Heart right ventricle (tissue), 16 donors: Measurements from ENCODE around the gene CDK14. TPM values are rescaled to one million over a fixed set of nuclear protein-coding genes. Genes with fewer than 3 reads are reported as not detected.

Experiments
- ATAC-seq, 8 donors: fragments of 200-7000 bp; cut with Tn5 transposase; one replicate each; pipeline ENCODE4 v1.9.1; 2020; ENCODE audit warnings: mild to moderate bottlenecking in 8 of 8, moderate library complexity in 8 of 8, moderate number of reproducible peaks in 1 of 8
- DNase-seq, 2 donors: peaks; one replicate each; pipeline ENCODE4 v3.0.0-alpha.2; 2020
- H3K27ac ChIP-seq, 10 donors: fragments of 200-600 bp; sonication (generic) in 2 of 10; one replicate each; pipeline versions ENCODE4 v1.5.0 to v1.8.0; 2020 to 2022; ENCODE audit warnings: mild to moderate bottlenecking in 3 of 10
- H3K27me3 ChIP-seq, 7 donors: fragments of 200-600 bp; one replicate each; pipeline ENCODE4 v1.8.0; 2021 to 2022; ENCODE audit warnings: mild to moderate bottlenecking in 2 of 7
- H3K36me3 ChIP-seq, 9 donors: fragments of 200-600 bp; sonication (generic) in 1 of 9; one replicate each; pipeline versions ENCODE4 v1.5.0 to v1.8.0; 2020 to 2022; ENCODE audit warnings: mild to moderate bottlenecking in 2 of 9
- H3K4me1 ChIP-seq, 9 donors: fragments of 200-600 bp; sonication (generic) in 1 of 9; one replicate each; pipeline versions ENCODE4 v1.5.0 to v1.8.0; 2020 to 2022; ENCODE audit warnings: mild to moderate bottlenecking in 4 of 9
- H3K4me3 ChIP-seq, 10 donors: fragments of 200-600 bp; sonication (generic) in 2 of 10; one replicate each; pipeline versions ENCODE4 v1.5.0 to v1.8.0; 2020 to 2022; ENCODE audit warnings: mild to moderate bottlenecking in 7 of 10, moderate library complexity in 2 of 10
- H3K9me3 ChIP-seq, 11 donors: fragments of 200-600 bp in 10 of 11; sonication (generic) in 2 of 11; one replicate each; pipeline versions ENCODE4 v1.5.0 to v1.8.0; 2013 to 2022; ENCODE audit warnings: mild to moderate bottlenecking in 2 of 11, control low read depth in 1 of 11, moderate library complexity in 1 of 11
- CTCF ChIP-seq, 9 donors: fragments of 200-600 bp; sonication (generic) in 2 of 9; IDR thresholded peaks; one replicate each; pipeline versions ENCODE4 v1.5.0 to v1.8.0; 2021 to 2022; ENCODE audit warnings: antibody characterized with exemption in 9 of 9, mild to moderate bottlenecking in 5 of 9, moderate library complexity in 1 of 9
- WGBS, 2 donors: extraction: QIAGEN DNeasy Blood & Tissue Kit; methylation state at CpG; one replicate each; pipeline ENCODE4 v1.1.7; 2013; ENCODE audit warnings: inconsistent platforms in 1 of 2; 5-methylcytosine and 5-hydroxymethylcytosine counted together
- intact Hi-C, 10 donors: fragments of 100-400 bp; cut with DNase I; formaldehyde crosslinking; loops; one replicate each; pipeline versions ENCODE4 v1.11.1 to v1.14.2; 2022
- polyA plus RNA-seq, 2 donors: library from polyadenylated mRNA; stranded (reverse); fragments of 200-250 nt; gene quantifications; one replicate each; pipeline ENCODE4 v1.2.3, GENCODE V29; 2013
- total RNA-seq, 10 donors: library from RNA; stranded (reverse); fragmentation: NEBNext Ultra II Directional in 3 of 10; extraction: Animal tissue kit (Norgen Biotek cat#: 25700) in 3 of 10; gene quantifications; one replicate each; pipeline versions ENCODE4 v1.2.1 to v1.2.4, GENCODE V29; 2021 to 2023
- donor health status: Arrhythmogenic right ventricular cardiomyopathy.
- donor health status: ischemic (EF 13 %, LVEDD 7.1; RV severe dilation, severe dysfunction).
- donor health status: healthy with polysubstance abuse.
- donor health status: DM: no; HTN: yes; CAD: no.
- donor health status: DM: no; HTN: no; CAD: no.
- donor health status: ischemic (EF 25% LVEDD 6.9; RV normal size, moderate dysfunction).
- donor health status: ischemic (EF 25% LVEDD 5.7; RV mildly dilated, moderate dysfunction).
- donor health status: healthy.
- donor health status: DM: yes; HTN: yes; CAD: no.
- donor health status: Ischemic cardiomyopathy.
- donor health status: ischemic (EF 35%, LVEDD 5.7; RV mildly dilated, moderate dysfunction).
- donor health status: nonischemic (EF 11% LVEDD 7.7; RV severe dilation, severe dysfunction).
- donor health status: DM: yes; HTN: yes; CAD: no.
- donor health status: PGD.
- donor health status: ischemic (EF 29% LVEDD 5.4; RV normal size, mild dysfunction).
- donor health status: nonischemic (EF 23%, LVEDD 6.1; RV moderate dilation, normal function).

CDK14 gene
- total and polyA plus RNA-seq, 12 donors, result 3.9 to 36.5 (median 21.4) TPM

DNA sequence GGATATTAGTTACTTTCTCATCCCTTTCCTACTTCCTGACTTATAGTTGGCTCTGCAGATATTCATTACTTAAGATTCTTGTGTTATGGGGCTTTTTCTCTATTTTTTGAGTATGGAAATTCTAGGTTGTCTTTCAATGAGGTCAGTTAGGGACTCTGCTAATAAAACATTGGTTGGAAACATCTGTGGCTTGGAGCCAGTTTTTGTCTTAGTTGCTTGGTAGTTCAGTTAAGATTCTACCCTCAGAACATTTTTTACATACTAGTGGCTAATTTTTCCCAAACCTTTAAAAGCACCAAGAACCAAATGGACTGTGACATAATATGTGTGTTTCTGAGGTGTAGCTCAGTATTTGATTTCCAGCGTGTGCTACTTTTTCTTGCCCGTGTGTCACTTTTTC lies 362.5 kb downstream of the CDK14 start:
- ATAC-seq (peak in 2 of 8 donors; percentile 33 to 37), DNase-seq (peak in 1 of 2 donors; percentile 13)
- H3K4me1 ChIP-seq, result peaks cover 0 to 18% (median 5%) of the 10 kb centered on the region in 9 donors
- peaks cover 0 to 9% (median 0%) of the 10 kb centered on the region in 9 donors for H3K36me3 ChIP-seq
- H3K4me3 ChIP-seq, result no peak overlapping the region
- intact Hi-C loops, result no loop called here
- 76 to 85% methylated on average over 2 of the region's 2 CpGs for WGBS, 2 donors
- H3K27ac ChIP-seq, result no peak overlapping the region
- TF ChIP-seq CTCF (IDR thresholded peaks at IDR 0.05), result no peak
- no peaks in the 10 kb centered on the region for H3K9me3 ChIP-seq
- H3K27me3 ChIP-seq, result no peaks in the 10 kb centered on the region

DNA sequence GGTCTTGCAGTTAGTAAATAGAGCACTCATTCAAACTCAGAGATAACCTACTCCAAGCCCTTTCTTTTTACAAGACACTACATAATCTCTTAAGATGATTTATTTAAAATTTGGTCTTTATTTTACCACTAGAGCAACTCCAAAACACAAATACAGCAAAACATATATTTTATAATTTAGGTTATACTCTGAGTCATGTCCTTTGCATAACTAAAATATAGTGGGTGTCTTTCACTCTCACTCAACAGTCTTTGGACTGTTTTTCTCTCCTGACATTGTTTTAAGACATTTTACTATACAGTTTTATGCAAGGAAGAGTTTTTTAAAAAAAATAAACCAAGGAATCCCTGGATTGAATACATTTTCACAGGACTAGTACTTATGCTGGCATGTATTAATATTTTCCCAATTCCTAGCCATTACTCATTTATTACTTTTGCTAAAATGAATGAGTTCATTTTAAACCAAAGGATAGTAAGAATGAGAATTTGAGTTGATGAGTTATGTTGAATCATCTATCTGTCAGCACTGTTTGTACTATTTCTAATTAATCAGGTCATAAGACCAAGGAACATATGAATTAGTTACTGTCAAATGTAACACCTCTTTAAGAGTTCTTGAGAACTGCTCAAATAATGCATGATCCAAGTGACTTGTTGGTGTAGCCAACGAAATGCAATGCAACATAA lies 365.1 kb downstream of the CDK14 start:
- Histone ChIP-seq H3K27me3 (no peaks in the 10 kb centered on the region), H3K4me1 (peaks cover 0 to 17% (median 5%) of the 10 kb centered on the region in 9 donors), H3K9me3 (no peaks in the 10 kb centered on the region), H3K27ac (no peak overlapping the region), H3K4me3 (no peak overlapping the region), H3K36me3 (peaks cover 0 to 3% (median 0%) of the 10 kb centered on the region in 9 donors)
- no peak for ATAC-seq
- DNase-seq, result no peak
- no peak for TF ChIP-seq CTCF (IDR thresholded peaks at IDR 0.05)
- 85 to 90% methylated on average over 1 of the region's 1 CpG for WGBS, 2 donors
- intact Hi-C loops, result no loop called here

DNA sequence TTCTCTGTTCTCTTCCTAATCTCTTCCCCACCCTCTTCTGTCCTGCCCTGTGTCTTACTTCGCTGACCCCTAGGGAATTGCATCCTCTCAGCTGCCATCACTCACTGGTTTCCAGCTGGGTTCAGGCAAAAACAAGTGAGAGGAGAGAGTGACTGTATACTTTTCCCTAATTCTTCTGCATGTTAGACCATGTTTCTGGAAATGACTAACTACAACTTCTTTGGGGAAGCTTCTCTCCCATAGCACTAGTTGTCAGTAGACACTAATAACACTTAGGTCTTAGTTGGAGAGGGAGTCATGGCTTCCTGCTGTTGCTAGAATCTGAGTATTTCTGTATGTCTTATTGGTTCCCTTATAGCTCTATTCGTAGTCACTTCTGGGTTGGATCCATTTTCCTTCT lies 369.1 kb downstream of the CDK14 start:
- intact Hi-C loops, result no loop called here
- H3K36me3 ChIP-seq, result no peaks in the 10 kb centered on the region
- H3K4me3 ChIP-seq, result no peak overlapping the region
- TF ChIP-seq CTCF (IDR thresholded peaks at IDR 0.05), result no peak
- H3K27ac ChIP-seq, result no peak overlapping the region
- H3K27me3 ChIP-seq, result no peaks in the 10 kb centered on the region
- H3K4me1 ChIP-seq, result no peaks in the 10 kb centered on the region
- H3K9me3 ChIP-seq, result no peaks in the 10 kb centered on the region
- 71 to 76% methylated on average over 2 of the region's 2 CpGs for WGBS, 2 donors
- ATAC-seq (peak in 1 of 8 donors; percentile 47), DNase-seq (no peak)

DNA sequence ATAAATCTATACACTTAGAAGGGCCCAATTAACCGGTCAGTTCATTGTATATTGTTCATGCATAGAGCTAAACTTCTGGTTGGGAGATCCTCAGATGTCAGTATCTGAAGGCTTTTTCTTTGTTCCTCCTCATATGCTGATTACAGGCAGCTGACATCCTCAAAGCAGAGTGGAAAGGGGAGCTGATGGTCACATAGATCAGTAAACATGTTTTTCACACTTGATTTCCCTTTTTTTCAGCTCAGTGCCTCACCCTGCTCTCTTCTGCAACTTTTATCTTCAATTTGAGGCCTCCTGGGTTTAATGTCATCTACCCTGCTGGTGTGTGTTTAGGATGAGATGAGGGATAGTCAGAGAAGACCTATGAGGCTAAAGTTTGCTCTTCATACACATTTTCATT lies 370.2 kb downstream of the CDK14 start:
- Histone ChIP-seq H3K4me3 (no peak overlapping the region), H3K4me1 (no peaks in the 10 kb centered on the region), H3K9me3 (no peaks in the 10 kb centered on the region), H3K27ac (no peak overlapping the region), H3K36me3 (no peaks in the 10 kb centered on the region), H3K27me3 (no peaks in the 10 kb centered on the region)
- DNase-seq (no peak), ATAC-seq (no peak)
- intact Hi-C loops, result no loop called here
- TF ChIP-seq CTCF (IDR thresholded peaks at IDR 0.05), result no peak
- WGBS, 2 donors, result 50 to 75% methylated on average over 1 of the region's 1 CpG
